Activated naive CD4-positive, alpha-beta T cell treated with Interleukin-2 at 50 U/mL for 16 hours (primary cell): ENCODE data around the gene CDRT15.
"Not testable (repeated sequence)": the region's sequence is repeated elsewhere in the genome, so short reads cannot be mapped to it uniquely, and the experiment has no call there.

ENCODE experiments used
- DNase-seq: peaks from one replicate; pipeline ENCODE4 v3.0.0-alpha.2; 2020

Gene CDRT15

GRCh38 chr17:14205992-14206461, 30.6 kb downstream of the CDRT15 start:
- peak; percentile 65 for DNase-seq

GRCh38 chr17:14205380-14205779, 31.3 kb downstream of the CDRT15 start:
- DNase-seq, result no peak

GRCh38 chr17:14204546-14204945, 32.1 kb downstream of the CDRT15 start:
- DNase-seq, result no peak

- DNase-seq, result no peak
Measured at GRCh38 chr17:14204084-14204483, 32.6 kb downstream of the CDRT15 start.

- no peak for DNase-seq
Measured at GRCh38 chr17:14203388-14203787, 33.3 kb downstream of the CDRT15 start.

- DNase-seq, result no peak
Measured at GRCh38 chr17:14202388-14203166, 34.1 kb downstream of the CDRT15 start.

- no peak for DNase-seq
Measured at GRCh38 chr17:14201988-14202380, 34.7 kb downstream of the CDRT15 start.

GRCh38 chr17:14201021-14201987, 35.4 kb downstream of the CDRT15 start:
- DNase-seq, result peak; percentile 58

GRCh38 chr17:14200354-14200753, 36.3 kb downstream of the CDRT15 start:
- DNase-seq, result no peak

- DNase-seq, result no peak
Measured at GRCh38 chr17:14199601-14200000, 37.1 kb downstream of the CDRT15 start.

- no peak for DNase-seq
Measured at GRCh38 chr17:14198575-14198974, 38.1 kb downstream of the CDRT15 start.

- DNase-seq, result no peak
Measured at GRCh38 chr17:14198013-14198412, 38.6 kb downstream of the CDRT15 start.

- peak; percentile 68 for DNase-seq
Measured at GRCh38 chr17:14197586-14197985, 39.1 kb downstream of the CDRT15 start.

- DNase-seq, result no peak
Measured at GRCh38 chr17:14197057-14197456, 39.6 kb downstream of the CDRT15 start.

- no peak for DNase-seq
Measured at GRCh38 chr17:14196377-14196997, 40.2 kb downstream of the CDRT15 start.

- DNase-seq, result peak; percentile 44
Measured at GRCh38 chr17:14192636-14193344, 43.9 kb downstream of the CDRT15 start.

- DNase-seq, result not testable (repeated sequence)
Measured at GRCh38 chr17:14192039-14192438, 44.6 kb downstream of the CDRT15 start.

- not testable (repeated sequence) for DNase-seq
Measured at GRCh38 chr17:14191469-14191868, 45.2 kb downstream of the CDRT15 start.

- not testable (repeated sequence) for DNase-seq
Measured at GRCh38 chr17:14190774-14191173, 45.9 kb downstream of the CDRT15 start.

- not testable (repeated sequence) for DNase-seq
Measured at GRCh38 chr17:14186443-14186842, 50.2 kb downstream of the CDRT15 start.
